SK-MEL-5 (cell line): Measurements from ENCODE around the gene PDF. TPM values are rescaled to one million over a fixed set of nuclear protein-coding genes. Genes with fewer than 3 reads are reported as not detected.
A peak's percentile ranks its signal among the peaks of the same experiment; 100 is the strongest.

ENCODE experiments used
- DNase-seq: peaks from one replicate; pipeline ENCODE4 v3.0.0-alpha.2; 2016; ENCODE audit warnings: low read depth, low spot score
- in situ Hi-C: cut with HindIII; loops from 2 replicates; pipeline ENCODE4 v1.10.0; 2016; ENCODE audit warnings: low sequenced_read_pairs, high pct_unique_total_duplicates, low pct_unique_long_range_greater_than_20kb
- total RNA-seq: library from RNA; depleted of rRNA; stranded (reverse); fragments of >200 nt; shearing (Covaris generic); gene quantifications from 2 replicates; pipeline ENCODE4 v1.2.3, GENCODE V29; 2014

PDF gene
- total RNA-seq, 1 experiment from 2014 or later, result 39.2 TPM

DNA sequence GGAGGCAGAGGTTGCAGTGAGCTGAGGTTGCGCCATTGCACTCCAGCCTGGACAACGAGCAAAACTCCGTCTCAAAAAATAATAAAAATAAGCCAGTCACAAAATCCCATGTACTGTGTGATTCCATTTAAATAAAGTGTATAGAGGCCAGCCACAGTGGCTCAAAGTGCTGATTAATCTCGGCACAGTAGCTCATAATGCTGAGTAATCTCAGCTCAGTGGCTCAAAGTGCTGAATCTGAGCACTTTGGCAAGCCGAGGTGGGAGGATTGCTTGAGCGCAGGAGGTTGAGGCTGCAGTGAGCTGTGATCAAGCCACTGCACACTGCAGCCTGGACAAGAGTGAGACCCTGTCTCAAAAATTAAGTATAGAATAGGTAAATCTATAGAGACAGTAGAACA is 16.3 kb upstream of the PDF start:
- no peak for DNase-seq
- in situ Hi-C loops, result no loop called here

DNA sequence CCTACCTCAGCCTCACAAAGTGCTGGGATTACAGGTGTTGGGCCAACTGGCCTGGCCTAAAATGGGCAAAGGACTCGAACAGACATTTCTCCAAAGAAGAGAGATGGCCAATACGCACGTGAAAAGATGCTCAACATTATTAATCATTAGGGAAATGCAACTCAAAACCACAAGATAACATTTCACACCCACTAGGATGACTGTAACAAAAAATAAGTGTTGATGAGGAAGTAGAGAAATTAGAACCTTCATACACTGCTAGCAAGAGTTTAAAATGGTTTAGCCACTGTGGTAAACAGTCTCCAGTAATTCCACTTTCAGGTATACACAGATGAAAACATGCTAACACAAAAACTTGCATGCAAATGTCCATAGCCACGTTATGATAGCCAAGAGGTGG is 15.5 kb upstream of the PDF start:
- in situ Hi-C loops, result no loop called here
- DNase-seq, result no peak

DNA sequence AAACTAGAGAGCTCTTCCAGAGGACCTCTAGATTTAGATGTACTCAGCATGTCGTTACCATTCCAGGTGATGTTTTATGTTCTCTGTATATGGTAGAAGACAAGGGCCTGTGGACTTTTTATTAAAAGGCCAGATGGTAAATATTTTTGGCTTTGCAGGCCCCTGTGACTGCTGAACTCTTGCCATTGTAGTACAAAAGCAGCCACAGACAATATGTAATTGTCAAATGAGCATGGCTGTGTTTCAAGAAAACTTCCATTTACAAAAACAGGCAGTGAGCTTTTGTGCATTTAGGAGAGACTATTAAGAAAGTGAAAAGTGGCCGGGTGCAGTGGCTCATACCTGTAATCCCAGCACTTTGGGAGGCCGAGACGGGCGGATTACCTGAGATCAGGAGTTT is 13.8 kb upstream of the PDF start:
- in situ Hi-C loops, result no loop called here
- DNase-seq, result no peak

DNA sequence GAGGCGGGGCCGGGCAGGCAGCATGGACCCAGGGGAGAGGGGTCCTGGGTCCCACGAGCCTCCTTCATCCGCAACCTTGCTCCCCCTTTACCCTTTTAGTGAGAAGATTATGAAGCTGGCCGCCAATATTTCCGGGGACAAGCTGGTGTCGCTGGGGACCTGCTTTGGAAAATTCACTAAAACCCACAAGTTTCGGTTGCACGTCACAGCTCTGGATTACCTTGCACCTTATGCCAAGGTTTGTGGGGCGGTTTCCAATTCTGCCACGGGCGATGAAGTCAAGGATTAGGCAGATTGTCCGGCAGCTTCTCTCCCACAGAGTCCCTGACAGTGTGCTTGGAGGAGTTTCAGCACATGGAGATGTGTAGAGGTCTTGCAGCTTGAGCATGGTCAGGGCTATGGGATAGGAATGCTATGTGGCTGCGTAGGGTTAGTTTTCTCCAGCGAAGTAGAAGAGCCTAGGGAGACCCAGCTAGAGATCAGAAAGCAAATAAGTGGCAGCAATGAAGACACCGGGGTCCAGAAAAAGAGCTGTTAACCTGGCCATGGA is 9.8 kb upstream of the PDF start:
- no peak for DNase-seq
- in situ Hi-C loops, result no loop called here

DNA sequence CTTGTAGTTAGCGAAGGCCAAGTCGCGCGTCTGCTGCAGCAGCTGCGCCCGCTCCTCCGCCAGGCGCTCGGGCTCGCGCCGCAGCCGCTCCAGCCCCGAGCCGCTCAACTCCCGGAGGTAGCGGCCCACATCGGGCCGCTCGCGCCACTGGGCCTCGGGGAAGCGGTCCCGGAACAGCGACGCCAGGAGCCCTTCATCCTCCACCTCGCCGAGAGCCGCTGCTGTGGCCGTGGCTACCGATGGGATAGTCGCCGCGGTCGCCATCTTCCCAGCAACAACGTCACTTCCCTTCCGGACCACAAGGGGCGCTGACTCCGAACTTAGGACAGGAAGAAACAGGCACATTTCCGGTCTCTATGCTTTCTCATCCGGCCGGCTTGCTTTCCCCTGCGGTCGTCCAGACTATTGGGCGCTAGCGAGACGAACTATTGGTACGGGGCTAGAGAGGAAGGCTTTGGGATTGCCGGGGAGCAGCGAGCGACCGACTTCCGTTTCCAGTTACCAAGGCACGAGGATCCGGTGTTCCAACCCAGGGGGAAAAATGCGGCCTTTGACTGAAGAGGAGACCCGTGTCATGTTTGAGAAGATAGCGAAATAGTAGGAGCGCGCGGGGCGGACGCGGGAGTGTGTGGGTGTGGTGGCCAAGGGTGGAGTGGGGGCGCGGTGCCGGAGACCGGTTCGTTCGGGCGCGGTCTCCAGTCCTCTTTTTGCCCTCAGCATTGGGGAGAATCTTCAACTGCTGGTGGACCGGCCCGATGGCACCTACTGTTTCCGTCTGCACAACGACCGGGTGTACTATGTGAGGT is 9.1 kb upstream of the PDF start, which contains the start of the genes COG8 and NIP7:
Gene COG8 (minus strand): TSS at position 276 of the 806 bp plus-strand sequence. CDS start 12 bp downstream, at position 264.
Gene NIP7 (plus strand): TSS at position 484 of the 806 bp plus-strand sequence. CDS start 58 bp downstream, at position 542.
- in situ Hi-C loops, result no loop called here
- peak; percentile 98 for DNase-seq

DNA sequence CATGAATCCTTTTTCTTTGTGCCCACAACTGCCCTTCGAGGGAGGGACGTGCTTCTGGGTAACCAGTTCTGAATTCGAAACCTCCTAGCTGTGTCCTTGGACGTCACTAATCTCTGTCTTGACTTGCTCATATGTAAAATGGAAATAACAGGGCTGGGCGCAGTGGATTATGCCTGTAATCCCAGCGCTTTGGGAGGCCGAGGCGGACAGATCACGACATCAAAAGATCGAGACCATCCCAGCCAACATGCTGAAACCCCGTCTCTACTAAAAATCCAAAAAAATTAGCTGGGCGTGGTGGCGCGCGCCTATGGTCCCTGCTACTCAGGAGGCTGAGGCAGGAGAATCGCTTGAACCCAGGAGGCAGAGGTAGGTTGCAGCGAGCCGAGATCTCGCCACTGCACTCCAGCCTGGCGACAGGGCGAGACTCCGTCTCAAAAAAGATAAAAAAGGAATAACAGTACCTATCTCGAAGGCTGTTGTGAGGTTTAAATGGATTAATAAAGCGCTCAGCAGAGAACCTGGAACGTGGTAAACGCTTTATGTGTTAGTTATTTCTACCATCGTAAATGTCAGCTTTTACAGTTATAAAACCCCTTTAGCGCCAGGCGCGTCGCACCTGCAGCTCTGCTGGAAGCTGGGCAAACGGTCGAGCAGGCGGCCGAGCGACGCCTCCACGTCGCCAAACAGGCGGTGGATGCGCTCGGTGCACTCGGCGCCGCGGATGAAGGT is 8.3 kb upstream of the PDF start:
- DNase-seq, result no peak
- in situ Hi-C loops, result no loop called here

DNA sequence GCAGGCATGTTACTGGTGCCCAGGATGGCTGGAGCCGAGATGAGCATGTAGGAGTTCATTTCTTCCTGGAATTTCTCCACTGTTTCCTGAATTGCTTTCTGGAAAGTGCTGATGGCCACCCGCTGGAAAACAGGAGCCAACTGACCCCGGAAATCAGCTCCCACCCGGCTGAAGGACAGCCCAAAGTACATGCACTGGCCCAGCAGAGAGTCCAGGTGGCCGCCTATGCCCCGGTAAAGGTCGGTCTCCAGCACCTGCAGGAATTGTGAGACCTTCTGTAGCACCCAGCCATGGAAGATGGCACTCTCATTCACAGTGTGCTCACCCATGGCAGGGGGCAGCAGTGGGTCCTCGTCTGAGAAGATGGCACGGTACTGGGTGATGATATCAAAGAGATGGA is 4.3 kb upstream of the PDF start:
- in situ Hi-C loops, result no loop called here
- DNase-seq, result no peak

DNA sequence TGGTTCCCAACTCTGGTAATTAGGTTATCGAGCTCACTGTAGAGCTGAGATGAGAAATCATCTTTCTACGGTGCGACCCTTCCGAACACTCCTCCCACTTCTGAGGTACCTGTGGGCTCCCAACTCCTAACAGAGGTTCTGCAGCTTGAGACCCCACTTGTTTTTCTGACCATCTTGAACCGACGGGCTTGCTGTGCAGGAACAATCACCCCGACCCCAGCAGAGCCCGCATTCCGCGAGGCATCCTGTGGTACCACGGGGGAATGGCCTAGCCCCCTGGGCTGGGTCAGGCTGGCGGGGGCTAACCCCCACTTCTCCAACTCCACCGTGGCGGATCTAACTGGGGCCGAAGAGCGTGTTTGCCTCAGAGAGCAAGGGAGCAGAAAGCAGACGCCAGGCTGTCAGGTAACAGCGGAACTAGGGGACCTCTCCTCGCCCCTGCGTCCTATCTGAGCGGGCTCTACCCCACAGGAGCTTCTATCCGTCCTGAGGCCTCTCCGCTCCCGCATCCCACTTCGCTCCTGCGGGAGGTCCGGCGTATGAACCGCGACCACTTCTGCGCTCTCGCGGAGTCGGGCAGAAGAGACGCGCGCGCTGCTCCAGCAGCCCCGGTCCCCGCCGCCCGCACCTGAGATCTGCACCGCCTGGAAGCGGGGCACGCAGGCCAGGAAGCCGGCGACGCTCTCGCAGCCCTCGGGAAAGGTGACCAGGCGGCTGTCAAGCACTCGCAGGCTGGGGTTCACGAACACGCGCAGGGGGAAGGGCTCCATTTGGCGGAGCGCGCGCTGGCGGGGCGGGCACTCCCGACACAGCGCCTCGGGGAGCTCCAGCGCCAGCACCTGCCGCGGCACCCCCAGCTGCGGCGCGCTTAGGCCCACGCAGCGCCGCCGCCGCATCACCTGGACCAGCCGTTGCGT is 761 bp downstream of the PDF start:
- DNase-seq, result no peak
- in situ Hi-C loops, result no loop called here

DNA sequence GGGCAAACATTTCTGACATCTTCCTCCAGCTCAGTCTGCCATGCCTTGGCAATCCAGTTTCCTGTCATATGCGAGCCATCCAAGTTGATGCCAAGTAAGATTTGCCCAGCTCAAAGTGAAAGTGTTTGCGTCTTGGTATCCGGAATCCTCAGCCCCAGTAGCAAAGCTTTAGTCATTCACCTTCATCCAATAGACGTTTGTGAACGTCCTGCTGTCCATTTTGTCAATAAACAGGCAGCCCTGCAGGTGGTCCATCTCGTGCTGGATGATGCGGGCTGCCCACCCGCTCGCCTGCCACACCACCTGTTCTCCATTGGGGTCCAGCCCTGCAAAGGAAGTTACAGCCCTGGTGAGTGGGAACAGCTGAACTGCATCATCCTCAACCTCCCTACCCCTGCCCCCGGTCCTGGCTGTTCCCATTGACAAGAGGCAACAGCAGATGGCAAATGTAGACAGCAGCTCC is 1.5 kb downstream of the PDF start:
- no peak for DNase-seq
- in situ Hi-C loops, result no loop called here

DNA sequence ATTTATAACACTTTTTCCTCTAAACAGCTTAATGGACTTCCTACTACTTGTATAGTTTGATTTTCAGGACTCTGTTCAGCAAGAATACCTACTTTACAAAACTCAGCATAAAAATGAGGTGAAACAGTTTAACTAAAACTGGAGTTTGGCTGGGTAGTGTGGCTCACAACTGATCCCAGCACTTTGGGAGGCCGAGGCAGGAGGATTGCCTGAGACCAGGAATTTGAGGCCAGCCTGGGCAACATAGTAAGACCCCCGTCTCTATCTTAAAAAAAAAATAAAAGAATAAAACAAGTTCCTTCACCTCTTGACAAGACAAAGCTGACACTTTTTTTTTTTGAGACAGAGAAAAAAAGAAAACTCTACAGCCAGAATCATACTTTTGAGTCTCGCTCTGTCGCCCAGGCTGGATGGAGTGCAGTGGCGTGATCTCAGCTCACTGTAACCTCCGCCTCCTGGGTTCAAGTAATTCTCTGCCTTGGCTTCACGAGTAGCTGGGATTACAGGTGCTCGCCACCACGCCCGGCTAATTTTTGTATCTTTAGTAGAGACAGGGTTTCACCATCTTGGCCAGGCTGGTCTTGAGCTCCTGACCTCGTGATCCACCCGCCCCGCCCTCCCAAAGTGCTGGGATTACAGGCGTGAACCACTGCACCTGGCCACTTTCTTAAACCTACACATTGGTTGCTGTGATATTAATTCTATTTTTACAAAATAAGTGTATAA is 2.6 kb downstream of the PDF start:
- DNase-seq, result no peak
- in situ Hi-C loops, result no loop called here

DNA sequence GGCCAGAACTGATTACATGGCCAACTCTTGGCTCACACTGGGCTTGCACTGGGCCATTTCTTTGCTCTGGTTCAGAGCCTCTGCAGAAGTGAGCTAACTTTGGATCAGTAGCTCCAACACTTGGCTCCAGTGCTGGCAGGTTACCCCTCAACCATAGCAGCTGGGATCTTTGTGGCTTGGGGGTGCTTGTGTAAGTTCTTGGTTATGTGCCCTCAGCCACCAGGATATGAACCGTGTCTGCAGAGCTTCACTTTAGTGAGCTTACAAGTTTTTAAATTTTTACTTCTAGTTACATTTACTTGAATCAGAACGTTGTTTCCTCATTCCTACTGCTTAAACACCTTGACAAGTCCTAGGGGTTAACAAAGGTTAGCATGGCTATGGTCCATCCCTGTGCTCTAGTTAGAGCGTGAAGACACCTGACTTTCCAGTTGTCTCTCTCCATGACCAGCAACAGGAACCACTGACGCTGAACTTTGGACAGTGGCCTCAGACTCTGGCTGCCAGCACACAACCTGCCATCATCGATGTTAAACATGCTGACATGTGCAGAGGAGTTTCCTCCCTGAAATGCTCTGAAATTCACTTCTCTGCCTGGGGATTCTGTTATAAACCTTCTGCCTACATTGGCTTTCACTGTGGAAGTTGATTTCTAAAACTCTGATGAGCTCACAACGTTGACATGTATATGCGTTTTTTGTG is 4.1 kb downstream of the PDF start:
- in situ Hi-C loops, result no loop called here
- DNase-seq, result no peak

DNA sequence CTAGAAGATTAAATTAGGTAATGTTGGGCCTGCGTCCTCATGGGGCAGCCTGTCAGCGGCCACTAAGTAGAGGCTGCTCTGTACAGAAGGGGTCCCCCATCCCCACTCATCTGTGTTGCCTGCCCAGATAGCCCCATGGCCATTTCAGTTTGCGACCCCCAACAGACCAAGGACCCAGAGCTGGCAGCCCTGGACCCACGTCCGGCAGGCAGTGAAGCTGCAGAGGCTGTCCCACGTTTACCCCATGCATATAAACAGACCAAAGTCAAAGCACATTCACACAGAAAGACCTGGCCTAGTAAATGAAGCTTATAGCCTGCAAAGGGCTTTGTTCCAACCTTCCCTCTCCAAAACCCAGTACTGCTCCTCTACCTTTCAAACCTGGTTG is 4.6 kb downstream of the PDF start:
- DNase-seq, result no peak
- in situ Hi-C loops, result no loop called here

DNA sequence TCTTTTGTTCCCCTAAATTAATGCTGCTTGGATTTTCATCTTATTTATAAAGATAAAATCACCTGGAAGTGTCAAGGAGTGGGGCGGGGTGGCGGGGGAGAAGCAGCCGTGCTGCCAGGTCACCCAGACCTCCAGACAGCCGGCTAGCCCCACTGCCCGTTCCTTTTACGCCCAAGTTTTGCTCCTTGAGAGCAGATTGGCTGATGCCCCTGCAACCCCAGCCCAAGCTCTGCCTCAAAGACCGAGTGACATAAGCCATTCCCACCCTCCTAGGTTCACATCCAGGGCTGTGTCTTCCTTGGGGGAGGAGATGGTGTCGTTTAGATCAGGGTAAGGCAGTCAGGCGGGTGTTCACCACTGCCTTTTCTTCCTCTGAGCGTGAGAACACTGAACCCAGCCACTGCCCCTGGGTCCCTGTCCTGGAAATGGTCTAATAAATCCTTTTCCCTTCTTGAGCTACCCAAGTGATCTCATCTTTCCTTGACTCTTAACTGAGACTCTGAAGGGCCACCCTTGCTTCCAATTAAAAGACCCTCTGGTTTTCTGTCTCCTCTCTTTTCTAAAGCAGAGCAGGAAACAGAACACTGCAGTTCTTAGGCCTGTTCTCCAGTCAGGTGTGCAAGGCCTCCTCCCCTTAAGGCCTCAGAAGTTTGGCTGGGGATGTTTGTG is 5.7 kb downstream of the PDF start:
- DNase-seq, result no peak
- in situ Hi-C loops, result no loop called here

DNA sequence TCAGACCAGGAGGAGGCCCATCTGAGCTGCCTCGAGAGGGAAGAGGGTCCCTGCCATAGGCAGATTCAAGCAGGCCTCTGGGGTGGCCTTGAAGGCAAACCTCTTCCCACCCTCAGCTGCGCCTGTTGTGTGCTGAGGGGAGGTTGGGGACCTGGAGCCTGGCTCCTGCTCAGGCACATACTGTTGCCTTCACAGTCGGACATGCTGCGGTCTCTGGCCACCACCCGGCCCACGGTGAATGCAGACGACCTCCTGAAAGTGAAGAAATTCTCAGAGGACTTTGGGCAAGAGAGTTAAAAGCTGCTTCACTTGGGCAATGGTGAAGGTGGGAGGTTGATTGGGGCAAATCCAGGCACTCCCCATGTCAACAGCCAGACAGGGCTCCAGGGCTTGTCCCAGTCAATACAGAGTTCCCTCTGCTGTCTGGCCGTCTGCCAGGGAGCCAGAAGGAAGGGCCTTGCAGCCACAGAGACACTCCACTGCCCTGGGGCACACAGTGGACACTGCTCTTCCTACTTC is 6.3 kb downstream of the PDF start:
- no peak for DNase-seq
- in situ Hi-C loops, result no loop called here

DNA sequence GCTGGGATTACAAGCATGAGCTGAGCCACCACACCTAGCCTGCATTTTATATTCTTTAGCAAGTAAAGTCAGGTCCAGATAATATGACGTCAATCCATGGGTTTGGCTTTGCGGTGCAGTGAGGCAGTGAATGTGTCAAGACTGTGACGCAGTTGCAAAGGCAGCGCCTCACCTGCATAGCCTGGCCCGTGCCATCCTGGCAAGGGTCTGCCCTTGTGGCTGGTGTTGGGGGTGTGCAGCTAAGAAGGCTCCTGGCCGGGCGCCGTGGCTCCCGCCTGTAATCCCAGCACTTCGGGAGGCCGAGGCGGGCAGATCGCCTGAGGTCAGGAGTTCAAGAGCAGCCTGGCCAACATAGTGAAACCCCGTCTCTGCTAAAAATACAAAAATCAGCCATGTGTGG is 7.0 kb downstream of the PDF start:
- DNase-seq, result no peak
- in situ Hi-C loops, result no loop called here

DNA sequence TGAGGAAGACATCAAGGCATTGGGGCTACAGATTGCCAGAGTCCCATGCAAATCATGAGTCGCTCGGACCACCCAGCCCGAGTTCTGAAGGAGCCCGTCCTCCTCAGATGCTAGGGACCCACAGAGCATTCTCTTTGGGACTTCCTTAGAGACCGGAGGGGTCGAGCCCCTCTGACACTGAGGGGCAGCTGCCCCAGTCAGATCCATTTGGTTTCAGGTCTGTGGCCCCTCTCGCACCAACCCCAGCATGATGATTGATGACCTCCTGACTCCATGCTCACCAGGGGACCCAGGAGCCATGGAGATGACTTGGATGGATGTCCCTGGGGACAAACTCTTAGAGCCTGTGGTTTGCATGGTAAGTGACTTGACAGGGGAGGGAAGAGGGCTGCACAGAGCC is 8.0 kb downstream of the PDF start:
- DNase-seq, result no peak
- in situ Hi-C loops, result no loop called here
